ENCODE data around the gene ARHGEF10L.

Gene ARHGEF10L

DNA sequence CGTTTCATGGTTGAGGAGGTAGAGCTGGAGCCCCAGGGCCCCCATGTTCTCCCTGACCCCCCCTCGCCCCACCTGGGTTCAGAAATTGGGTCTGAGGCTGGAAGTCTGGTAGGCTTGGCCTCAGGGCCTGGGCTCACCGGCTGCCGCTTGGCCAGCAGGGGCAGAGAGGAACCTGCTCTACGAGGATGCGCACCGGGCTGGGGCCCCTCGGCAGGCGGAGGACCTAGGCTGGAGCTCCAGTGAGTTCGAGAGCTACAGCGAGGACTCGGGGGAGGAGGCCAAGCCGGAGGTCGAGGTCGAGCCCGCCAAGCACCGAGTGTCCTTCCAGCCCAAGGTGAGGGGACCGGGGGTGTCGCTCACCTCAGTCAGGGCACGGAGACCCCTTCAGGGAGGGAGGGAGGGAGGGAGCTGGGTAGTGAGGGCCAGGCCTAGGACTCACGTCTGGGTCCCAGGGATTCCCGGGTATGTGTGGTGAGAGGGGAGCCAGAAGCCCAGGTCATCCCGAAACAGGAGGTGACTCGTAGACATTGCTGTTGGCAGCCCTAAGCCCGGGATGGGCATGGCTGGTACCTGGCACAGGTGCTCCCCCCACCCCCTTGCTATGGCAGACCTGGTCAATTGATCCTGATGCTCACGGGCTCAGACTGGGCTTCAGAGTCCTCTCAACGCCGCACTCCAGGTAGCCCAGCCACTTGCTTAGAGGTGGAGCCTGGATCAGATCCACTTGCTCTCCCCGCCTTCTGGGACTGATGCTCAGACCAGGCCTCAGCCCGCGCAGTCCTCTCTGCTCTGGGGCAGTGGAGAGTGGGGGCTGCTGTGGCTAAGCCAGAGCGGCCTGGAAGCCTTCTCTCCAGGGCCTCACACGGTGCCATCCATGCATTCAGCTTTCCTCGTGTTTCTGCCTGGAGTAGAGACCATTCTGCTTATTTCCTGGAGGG is 68.4 kb downstream of the ARHGEF10L start:
- TF ChIP-seq ZNF274 (IDR thresholded peaks at IDR 0.05; ENCODE audit: low read depth, low read length) = no peak
- H3K4me3 ChIP-seq (ENCODE audit: low read length) = no peak overlapping the region

DNA sequence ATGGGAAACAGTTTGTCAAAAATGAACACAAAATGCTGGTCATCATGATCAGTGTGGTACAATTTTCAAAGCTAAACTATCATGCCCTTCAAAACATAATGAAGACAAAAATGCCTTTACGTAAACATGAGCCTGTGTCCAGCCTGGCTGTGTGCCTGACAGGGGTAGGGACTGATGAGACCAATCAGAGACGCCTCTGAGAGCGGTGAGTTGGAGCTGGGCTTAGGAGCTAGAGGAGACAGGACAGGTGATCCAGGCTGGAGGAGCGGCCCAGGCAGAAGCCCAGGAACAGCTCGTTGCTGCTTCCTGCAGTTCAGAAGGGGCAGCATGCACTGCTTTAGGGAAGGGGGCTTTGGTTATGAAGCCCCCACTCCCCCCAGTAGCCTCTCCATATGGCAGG is 70.0 kb downstream of the ARHGEF10L start:
- H3K4me3 ChIP-seq (ENCODE audit: low read length) = no peak overlapping the region

DNA sequence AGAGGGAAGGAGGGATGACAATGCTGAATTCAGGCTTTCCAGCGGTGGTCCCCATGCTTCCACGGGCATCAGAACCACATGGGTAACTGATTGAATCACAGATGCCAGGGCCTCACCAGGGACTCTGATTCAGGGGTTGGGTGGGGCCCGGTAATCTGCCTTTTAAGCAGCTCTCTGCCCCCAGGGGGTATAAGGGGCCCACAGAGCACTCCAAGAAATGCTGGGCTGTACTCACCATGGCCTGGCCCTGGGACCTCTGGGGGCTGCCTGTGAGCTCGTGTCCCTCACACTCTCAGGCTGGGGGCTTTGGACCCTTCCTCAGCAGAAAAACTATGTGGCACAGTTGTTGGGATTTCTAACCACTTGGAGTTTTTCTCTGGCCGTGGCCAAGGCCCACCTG is 70.6 kb downstream of the ARHGEF10L start:
- TF ChIP-seq ZNF274 (IDR thresholded peaks at IDR 0.05; ENCODE audit: low read depth, low read length) = no peak
- no peak overlapping the region for H3K4me3 ChIP-seq (ENCODE audit: low read length)

More for the DNA sequence above, 70.0 kb downstream of the ARHGEF10L start:
- no peak for TF ChIP-seq ZNF274 (IDR thresholded peaks at IDR 0.05; ENCODE audit: low read depth, low read length)

DNA sequence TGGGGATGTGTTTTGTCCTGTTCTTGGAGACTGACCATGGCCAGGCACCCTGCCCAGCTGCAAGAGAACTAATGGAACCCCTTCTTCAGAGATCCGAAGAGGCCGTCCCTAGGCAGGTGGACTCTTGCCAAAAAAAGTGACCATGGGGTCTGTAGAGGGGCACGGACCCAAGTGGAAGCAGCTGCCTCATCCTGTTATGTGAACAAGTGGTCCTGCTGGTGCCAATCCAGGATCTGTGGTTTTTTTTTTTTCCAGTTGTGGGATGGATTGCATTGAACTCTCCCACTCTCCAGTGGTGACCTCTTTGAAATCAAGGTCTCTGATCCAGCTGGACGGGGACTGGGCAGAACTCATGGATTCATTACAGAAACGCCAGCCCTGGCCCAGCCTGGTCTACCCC is 71.2 kb downstream of the ARHGEF10L start:
- no peak overlapping the region for H3K4me3 ChIP-seq (ENCODE audit: low read length)
- no peak for TF ChIP-seq ZNF274 (IDR thresholded peaks at IDR 0.05; ENCODE audit: low read depth, low read length)

- no peak overlapping the region for H3K4me3 ChIP-seq (ENCODE audit: low read length)
- TF ChIP-seq ZNF274 (IDR thresholded peaks at IDR 0.05; ENCODE audit: low read depth, low read length) = no peak
These were observed 72.5 kb downstream of the ARHGEF10L start for GRCh38 chr1:17611991-17612390.

DNA sequence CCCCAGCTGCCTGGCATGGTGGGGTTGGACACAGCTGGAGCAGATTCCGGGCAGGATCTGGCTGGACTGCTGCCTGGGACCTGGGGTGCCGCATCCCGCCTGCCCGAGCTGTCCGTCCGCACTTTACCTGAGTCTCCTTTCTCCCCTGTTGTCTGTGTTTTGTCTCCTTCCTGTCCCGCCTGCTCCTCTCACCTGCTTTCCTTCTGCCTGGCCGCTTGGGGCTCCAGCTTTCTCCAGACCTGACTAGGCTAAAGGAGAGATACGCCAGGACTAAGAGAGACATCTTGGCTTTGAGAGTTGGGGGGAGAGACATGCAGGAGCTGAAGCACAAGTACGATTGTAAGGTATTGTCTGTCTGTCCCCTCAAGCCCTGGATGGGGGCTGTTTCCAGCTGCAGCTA is 73.3 kb downstream of the ARHGEF10L start:
- H3K4me3 ChIP-seq (ENCODE audit: low read length) = no peak overlapping the region
- TF ChIP-seq ZNF274 (IDR thresholded peaks at IDR 0.05; ENCODE audit: low read depth, low read length) = no peak

GRCh38 chr1:17614586-17614985 is 75.1 kb downstream of the ARHGEF10L start:
- no peak overlapping the region for H3K4me3 ChIP-seq (ENCODE audit: low read length)
- no peak for TF ChIP-seq ZNF274 (IDR thresholded peaks at IDR 0.05; ENCODE audit: low read depth, low read length)

GRCh38 chr1:17615157-17615556 is 75.7 kb downstream of the ARHGEF10L start:
- no peak overlapping the region for H3K4me3 ChIP-seq (ENCODE audit: low read length)
- TF ChIP-seq ZNF274 (IDR thresholded peaks at IDR 0.05; ENCODE audit: low read depth, low read length) = no peak

DNA sequence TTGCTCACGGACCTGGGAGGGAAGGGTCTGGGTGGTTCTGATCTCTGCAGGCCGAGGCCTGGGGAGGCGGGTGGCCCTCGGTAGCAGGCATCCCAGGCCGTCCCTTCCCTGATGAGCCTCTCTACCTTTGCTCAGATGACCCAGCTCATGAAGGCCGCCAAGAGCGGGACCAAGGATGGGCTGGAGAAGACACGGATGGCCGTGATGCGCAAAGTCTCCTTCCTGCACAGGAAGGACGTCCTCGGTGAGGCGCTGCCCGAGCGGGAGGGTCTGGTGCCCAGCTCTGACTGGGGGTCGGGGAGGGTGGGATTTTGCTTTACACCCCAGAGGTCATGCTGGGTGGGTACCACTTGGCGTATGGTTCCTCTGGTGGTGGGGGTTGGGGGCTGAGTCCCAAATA is 76.5 kb downstream of the ARHGEF10L start:
- no peak overlapping the region for H3K4me3 ChIP-seq (ENCODE audit: low read length)
- no peak for TF ChIP-seq ZNF274 (IDR thresholded peaks at IDR 0.05; ENCODE audit: low read depth, low read length)

GRCh38 chr1:17616731-17617279 is 77.3 kb downstream of the ARHGEF10L start:
- no peak overlapping the region for H3K4me3 ChIP-seq (ENCODE audit: low read length)
- no peak for TF ChIP-seq ZNF274 (IDR thresholded peaks at IDR 0.05; ENCODE audit: low read depth, low read length)

GRCh38 chr1:17617787-17618557 is 78.5 kb downstream of the ARHGEF10L start:
- no peak overlapping the region for H3K4me3 ChIP-seq (ENCODE audit: low read length)
- no peak for TF ChIP-seq ZNF274 (IDR thresholded peaks at IDR 0.05; ENCODE audit: low read depth, low read length)

- TF ChIP-seq ZNF274 (IDR thresholded peaks at IDR 0.05; ENCODE audit: low read depth, low read length) = no peak
- H3K4me3 ChIP-seq (ENCODE audit: low read length) = no peak overlapping the region
These were observed 79.2 kb downstream of the ARHGEF10L start for GRCh38 chr1:17618558-17619247.

- no peak overlapping the region for H3K4me3 ChIP-seq (ENCODE audit: low read length)
- no peak for TF ChIP-seq ZNF274 (IDR thresholded peaks at IDR 0.05; ENCODE audit: low read depth, low read length)
These were observed 81.0 kb downstream of the ARHGEF10L start for GRCh38 chr1:17620448-17620847.

DNA sequence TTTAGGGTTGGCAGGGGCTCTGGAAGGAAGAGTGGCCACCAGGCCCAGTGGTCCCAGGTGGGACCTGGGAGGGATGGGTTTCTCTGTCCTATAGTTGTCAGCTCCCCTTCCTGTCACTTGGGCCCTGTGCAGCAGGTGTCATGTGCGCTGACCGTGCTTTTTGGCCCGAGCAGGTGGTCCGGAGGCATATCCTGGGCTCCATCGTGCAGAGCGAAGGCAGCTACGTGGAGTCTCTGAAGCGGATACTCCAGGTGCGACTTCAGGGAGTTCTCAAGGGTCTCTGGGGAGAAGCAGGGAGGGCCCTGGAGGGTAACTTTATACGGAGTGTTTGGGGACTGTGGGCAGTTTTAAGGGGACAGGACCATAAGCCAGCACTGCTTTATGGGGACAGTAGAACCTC is 82.2 kb downstream of the ARHGEF10L start:
- H3K4me3 ChIP-seq (ENCODE audit: low read length) = no peak overlapping the region
- no peak for TF ChIP-seq ZNF274 (IDR thresholded peaks at IDR 0.05; ENCODE audit: low read depth, low read length)
